Measurements from ENCODE around the gene MSRB3. TPM values are rescaled to one million over a fixed set of nuclear protein-coding genes. Genes with fewer than 3 reads are reported as not detected.
A peak's percentile ranks its signal among the peaks of the same experiment; 100 is the strongest.

The MSRB3 gene
- total RNA-seq, 1 donor, result 55.1 TPM

GRCh38 chr12:65432651-65433050, 154.2 kb downstream of the MSRB3 start:
- DNase-seq (ENCODE audit: low read depth), result no peak
- H3K4me3 ChIP-seq (ENCODE audit: low read depth, low read length), result no peak overlapping the region
- no peak for TF ChIP-seq CTCF (IDR thresholded peaks at IDR 0.05; ENCODE audit: insufficient read depth, low read length)

GRCh38 chr12:65434737-65435136, 156.3 kb downstream of the MSRB3 start:
- DNase-seq (ENCODE audit: low read depth), result no peak
- no peak overlapping the region for H3K4me3 ChIP-seq (ENCODE audit: low read depth, low read length)
- no peak for TF ChIP-seq CTCF (IDR thresholded peaks at IDR 0.05; ENCODE audit: insufficient read depth, low read length)

- no peak overlapping the region for H3K4me3 ChIP-seq (ENCODE audit: low read depth, low read length)
- TF ChIP-seq CTCF (IDR thresholded peaks at IDR 0.05; ENCODE audit: insufficient read depth, low read length), result no peak
- DNase-seq (ENCODE audit: low read depth), result peak; percentile 28
Measured at GRCh38 chr12:65443038-65443437, 164.6 kb downstream of the MSRB3 start.

GRCh38 chr12:65444996-65445395, 166.5 kb downstream of the MSRB3 start:
- no peak overlapping the region for H3K4me3 ChIP-seq (ENCODE audit: low read depth, low read length)
- TF ChIP-seq CTCF (IDR thresholded peaks at IDR 0.05; ENCODE audit: insufficient read depth, low read length), result no peak
- no peak for DNase-seq (ENCODE audit: low read depth)

GRCh38 chr12:65446901-65447300, 168.4 kb downstream of the MSRB3 start:
- no peak for DNase-seq (ENCODE audit: low read depth)
- no peak overlapping the region for H3K4me3 ChIP-seq (ENCODE audit: low read depth, low read length)
- no peak for TF ChIP-seq CTCF (IDR thresholded peaks at IDR 0.05; ENCODE audit: insufficient read depth, low read length)

GRCh38 chr12:65449400-65449799, 170.9 kb downstream of the MSRB3 start:
- no peak overlapping the region for H3K4me3 ChIP-seq (ENCODE audit: low read depth, low read length)
- TF ChIP-seq CTCF (IDR thresholded peaks at IDR 0.05; ENCODE audit: insufficient read depth, low read length), result no peak
- DNase-seq (ENCODE audit: low read depth), result peak; percentile 41

GRCh38 chr12:65450625-65451024, 172.1 kb downstream of the MSRB3 start:
- DNase-seq (ENCODE audit: low read depth), result no peak
- TF ChIP-seq CTCF (IDR thresholded peaks at IDR 0.05; ENCODE audit: insufficient read depth, low read length), result no peak
- no peak overlapping the region for H3K4me3 ChIP-seq (ENCODE audit: low read depth, low read length)
